ENCODE measurements around the gene SPRR2F.

DNA sequence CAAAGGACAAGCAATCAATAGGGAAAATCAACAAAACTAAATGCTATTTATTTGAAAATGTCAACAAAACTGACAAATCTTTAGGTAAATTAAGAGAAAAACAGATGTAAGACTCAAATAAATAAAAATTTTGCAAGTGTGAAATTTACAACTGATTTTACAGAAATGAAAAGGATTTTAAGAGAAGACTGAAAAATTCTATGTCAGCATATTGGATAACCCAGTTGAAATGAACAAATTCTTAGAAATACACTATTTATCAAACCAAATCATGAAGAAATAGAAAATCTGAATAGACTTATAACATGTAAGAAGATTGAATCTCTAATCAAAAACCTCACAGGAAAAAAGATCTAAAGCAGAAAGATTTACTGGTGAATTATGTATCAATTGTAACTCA, 7.6 kb upstream of the SPRR2F start:
- TF ChIP-seq, protein P1, sequence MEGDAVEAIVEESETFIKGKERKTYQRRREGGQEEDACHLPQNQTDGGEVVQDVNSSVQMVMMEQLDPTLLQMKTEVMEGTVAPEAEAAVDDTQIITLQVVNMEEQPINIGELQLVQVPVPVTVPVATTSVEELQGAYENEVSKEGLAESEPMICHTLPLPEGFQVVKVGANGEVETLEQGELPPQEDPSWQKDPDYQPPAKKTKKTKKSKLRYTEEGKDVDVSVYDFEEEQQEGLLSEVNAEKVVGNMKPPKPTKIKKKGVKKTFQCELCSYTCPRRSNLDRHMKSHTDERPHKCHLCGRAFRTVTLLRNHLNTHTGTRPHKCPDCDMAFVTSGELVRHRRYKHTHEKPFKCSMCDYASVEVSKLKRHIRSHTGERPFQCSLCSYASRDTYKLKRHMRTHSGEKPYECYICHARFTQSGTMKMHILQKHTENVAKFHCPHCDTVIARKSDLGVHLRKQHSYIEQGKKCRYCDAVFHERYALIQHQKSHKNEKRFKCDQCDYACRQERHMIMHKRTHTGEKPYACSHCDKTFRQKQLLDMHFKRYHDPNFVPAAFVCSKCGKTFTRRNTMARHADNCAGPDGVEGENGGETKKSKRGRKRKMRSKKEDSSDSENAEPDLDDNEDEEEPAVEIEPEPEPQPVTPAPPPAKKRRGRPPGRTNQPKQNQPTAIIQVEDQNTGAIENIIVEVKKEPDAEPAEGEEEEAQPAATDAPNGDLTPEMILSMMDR (conservative IDR thresholded peaks at IDR 0.05; ENCODE audit: low read depth in 2 of 2) = no peak
- TF ChIP-seq POLR2AphosphoS5 (IDR thresholded peaks at IDR 0.05; ENCODE audit: low read depth) (no peak), EZH2 (IDR thresholded peaks at IDR 0.05; ENCODE audit: low read depth, unreplicated experiment) (no peak), CREB1 (CRISPR knock-in tag; IDR thresholded peaks at IDR 0.05; ENCODE audit: low read depth) (no peak), JUNB (IDR thresholded peaks at IDR 0.05; ENCODE audit: unreplicated experiment) (no peak)
- TF ChIP-seq, protein P2, sequence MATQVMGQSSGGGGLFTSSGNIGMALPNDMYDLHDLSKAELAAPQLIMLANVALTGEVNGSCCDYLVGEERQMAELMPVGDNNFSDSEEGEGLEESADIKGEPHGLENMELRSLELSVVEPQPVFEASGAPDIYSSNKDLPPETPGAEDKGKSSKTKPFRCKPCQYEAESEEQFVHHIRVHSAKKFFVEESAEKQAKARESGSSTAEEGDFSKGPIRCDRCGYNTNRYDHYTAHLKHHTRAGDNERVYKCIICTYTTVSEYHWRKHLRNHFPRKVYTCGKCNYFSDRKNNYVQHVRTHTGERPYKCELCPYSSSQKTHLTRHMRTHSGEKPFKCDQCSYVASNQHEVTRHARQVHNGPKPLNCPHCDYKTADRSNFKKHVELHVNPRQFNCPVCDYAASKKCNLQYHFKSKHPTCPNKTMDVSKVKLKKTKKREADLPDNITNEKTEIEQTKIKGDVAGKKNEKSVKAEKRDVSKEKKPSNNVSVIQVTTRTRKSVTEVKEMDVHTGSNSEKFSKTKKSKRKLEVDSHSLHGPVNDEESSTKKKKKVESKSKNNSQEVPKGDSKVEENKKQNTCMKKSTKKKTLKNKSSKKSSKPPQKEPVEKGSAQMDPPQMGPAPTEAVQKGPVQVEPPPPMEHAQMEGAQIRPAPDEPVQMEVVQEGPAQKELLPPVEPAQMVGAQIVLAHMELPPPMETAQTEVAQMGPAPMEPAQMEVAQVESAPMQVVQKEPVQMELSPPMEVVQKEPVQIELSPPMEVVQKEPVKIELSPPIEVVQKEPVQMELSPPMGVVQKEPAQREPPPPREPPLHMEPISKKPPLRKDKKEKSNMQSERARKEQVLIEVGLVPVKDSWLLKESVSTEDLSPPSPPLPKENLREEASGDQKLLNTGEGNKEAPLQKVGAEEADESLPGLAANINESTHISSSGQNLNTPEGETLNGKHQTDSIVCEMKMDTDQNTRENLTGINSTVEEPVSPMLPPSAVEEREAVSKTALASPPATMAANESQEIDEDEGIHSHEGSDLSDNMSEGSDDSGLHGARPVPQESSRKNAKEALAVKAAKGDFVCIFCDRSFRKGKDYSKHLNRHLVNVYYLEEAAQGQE (IDR thresholded peaks at IDR 0.05; ENCODE audit: unreplicated experiment) = no peak

Data from GM23338 (cell line).